Stimulated activated CD8-positive, alpha-beta memory T cell treated with anti-CD3 and anti-CD28 coated beads, Interleukin-12 subunit alpha, Interleukin-12 subunit beta, amount 100 ng/mL, for 4 hours (primary cell): ENCODE results near the gene ATP10A.

ENCODE experiments used
- DNase-seq: peaks from one replicate; pipeline ENCODE4 v3.0.0-alpha.2; 2020; ENCODE audit warnings: low read depth

The ATP10A gene

GRCh38 chr15:25679492-25679891 is 183.6 kb downstream of the ATP10A start:
- DNase-seq = no peak

- DNase-seq = no peak
Observed at GRCh38 chr15:25678500-25678855, 184.6 kb downstream of the ATP10A start.

- DNase-seq = no peak
Observed at GRCh38 chr15:25677719-25678499, 185.2 kb downstream of the ATP10A start.

GRCh38 chr15:25676070-25676469 is 187.1 kb downstream of the ATP10A start:
- DNase-seq = no peak

- no peak for DNase-seq
Observed at GRCh38 chr15:25675396-25675795, 187.7 kb downstream of the ATP10A start.

GRCh38 chr15:25674913-25675312 is 188.2 kb downstream of the ATP10A start:
- no peak for DNase-seq

GRCh38 chr15:25673972-25674371 is 189.2 kb downstream of the ATP10A start:
- DNase-seq = no peak

GRCh38 chr15:25673351-25673750 is 189.8 kb downstream of the ATP10A start:
- no peak for DNase-seq

GRCh38 chr15:25671132-25671531 is 192.0 kb downstream of the ATP10A start:
- DNase-seq = no peak

- no peak for DNase-seq
Observed at GRCh38 chr15:25670621-25671020, 192.5 kb downstream of the ATP10A start.

GRCh38 chr15:25670025-25670554 is 193.0 kb downstream of the ATP10A start:
- DNase-seq = no peak

GRCh38 chr15:25668901-25669300 is 194.2 kb downstream of the ATP10A start:
- no peak for DNase-seq

- no peak for DNase-seq
Observed at GRCh38 chr15:25668236-25668795, 194.8 kb downstream of the ATP10A start.

- DNase-seq = no peak
Observed at GRCh38 chr15:25667829-25668228, 195.3 kb downstream of the ATP10A start.

GRCh38 chr15:25665913-25666312 is 197.2 kb downstream of the ATP10A start:
- no peak for DNase-seq

GRCh38 chr15:25664761-25665160 is 198.4 kb downstream of the ATP10A start:
- DNase-seq = no peak

GRCh38 chr15:25663515-25663914 is 199.6 kb downstream of the ATP10A start:
- DNase-seq = no peak

- no peak for DNase-seq
Observed at GRCh38 chr15:25661898-25662297, 201.2 kb downstream of the ATP10A start.

- DNase-seq = no peak
Observed at GRCh38 chr15:25659251-25659650, 203.9 kb downstream of the ATP10A start.

GRCh38 chr15:25658560-25658959 is 204.6 kb downstream of the ATP10A start:
- DNase-seq = no peak

- DNase-seq = no peak
Observed at GRCh38 chr15:25655207-25655948, 207.7 kb downstream of the ATP10A start.

- DNase-seq = no peak
Observed at GRCh38 chr15:25653371-25653770, 209.8 kb downstream of the ATP10A start.

- no peak for DNase-seq
Observed at GRCh38 chr15:25652704-25653103, 210.4 kb downstream of the ATP10A start.
